ENCODE results near the gene MCL1. TPM values are rescaled to one million over a fixed set of nuclear protein-coding genes. Genes with fewer than 3 reads are reported as not detected.

The MCL1 gene
- total and polyA plus RNA-seq, 2 donors (not counting 1 experiment from before 2014, with no cell fraction given), result 108 to 233 TPM

DNA sequence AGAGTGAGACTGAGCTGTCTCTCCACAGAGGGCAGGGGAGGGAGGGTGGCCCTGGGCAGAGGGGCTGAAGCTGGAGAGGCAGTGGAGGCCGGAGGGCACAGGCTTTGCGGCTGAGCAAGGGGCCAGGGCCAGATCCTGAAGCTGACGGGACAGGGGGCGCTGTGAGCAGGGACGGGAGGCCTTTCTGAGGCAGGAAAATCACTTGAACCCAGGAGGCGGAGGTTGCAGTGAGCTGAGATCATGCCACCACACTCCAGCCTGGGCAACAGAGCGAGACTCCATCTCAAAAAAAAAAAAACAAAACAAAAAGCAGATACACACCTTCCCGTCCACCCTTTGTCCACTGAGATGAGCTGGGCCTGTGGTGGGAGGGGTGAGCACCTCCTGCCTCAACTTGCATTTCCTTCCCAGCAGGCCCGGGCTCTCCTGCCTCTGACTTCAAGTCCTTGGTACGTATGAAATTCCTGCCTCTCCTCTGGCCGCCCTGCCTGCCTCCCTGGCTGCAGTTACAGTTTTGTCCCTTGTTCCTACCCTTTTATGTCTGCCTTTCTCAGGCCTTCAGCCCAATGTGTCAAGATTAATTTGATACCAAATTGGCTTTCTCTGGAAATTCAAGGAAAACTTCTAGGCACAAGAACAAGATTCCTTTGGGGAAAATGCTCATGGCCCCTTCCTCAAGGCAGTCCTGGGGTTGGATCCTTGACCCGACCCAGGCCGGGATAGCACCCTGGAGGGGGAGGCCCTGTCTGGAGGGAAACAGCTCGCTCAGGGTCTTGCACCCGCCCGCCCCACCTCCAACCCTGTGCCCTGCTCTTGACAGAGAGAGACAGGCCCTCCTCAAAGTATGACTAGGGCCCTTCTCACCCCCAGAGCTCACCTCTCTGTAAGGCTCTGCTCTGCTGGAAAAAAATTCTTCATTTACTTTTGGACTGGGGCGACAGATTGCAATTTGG lies 41.4 kb downstream of the MCL1 start:
- H2AFZ ChIP-seq (ENCODE audit: low read length), result no peak overlapping the region
- no peaks in the 10 kb centered on the region for H3K79me2 ChIP-seq (ENCODE audit: control insufficient read depth, insufficient read depth, low read length)
- H3K27ac ChIP-seq (ENCODE audit: insufficient read depth, low read length), result peak overlapping the region; percentile 38
- DNase-seq (ENCODE audit: low read depth in 2 of 2), result peak in 1 of 2 donors; percentile 92
- no peaks in the 10 kb centered on the region for H3K27me3 ChIP-seq (ENCODE audit: control insufficient read depth, insufficient read depth, low read length)
- H3K4me1 ChIP-seq (ENCODE audit: control insufficient read depth, extremely low read depth, insufficient read depth, low read length), result peaks cover 9% of the 10 kb centered on the region
- no peak overlapping the region for H3K4me3 ChIP-seq (replicated peaks in 1 of 4; ENCODE audit: control extremely low read depth in 1 of 4, insufficient read depth in 1 of 4, low read depth in 3 of 4, low read length in 4 of 4)
- H3K9ac ChIP-seq (ENCODE audit: insufficient read depth, low read length), result no peak overlapping the region
- no peaks in the 10 kb centered on the region for H3K36me3 ChIP-seq (ENCODE audit: control insufficient read depth, insufficient read depth, low read length)
- H3K9me3 ChIP-seq (ENCODE audit: control insufficient read depth, insufficient read depth, low read depth, low read length), result no peaks in the 10 kb centered on the region
- no peak for TF ChIP-seq EZH2 (IDR thresholded peaks at IDR 0.05; ENCODE audit: low read length, missing control alignments)
- TF ChIP-seq, protein P1, sequence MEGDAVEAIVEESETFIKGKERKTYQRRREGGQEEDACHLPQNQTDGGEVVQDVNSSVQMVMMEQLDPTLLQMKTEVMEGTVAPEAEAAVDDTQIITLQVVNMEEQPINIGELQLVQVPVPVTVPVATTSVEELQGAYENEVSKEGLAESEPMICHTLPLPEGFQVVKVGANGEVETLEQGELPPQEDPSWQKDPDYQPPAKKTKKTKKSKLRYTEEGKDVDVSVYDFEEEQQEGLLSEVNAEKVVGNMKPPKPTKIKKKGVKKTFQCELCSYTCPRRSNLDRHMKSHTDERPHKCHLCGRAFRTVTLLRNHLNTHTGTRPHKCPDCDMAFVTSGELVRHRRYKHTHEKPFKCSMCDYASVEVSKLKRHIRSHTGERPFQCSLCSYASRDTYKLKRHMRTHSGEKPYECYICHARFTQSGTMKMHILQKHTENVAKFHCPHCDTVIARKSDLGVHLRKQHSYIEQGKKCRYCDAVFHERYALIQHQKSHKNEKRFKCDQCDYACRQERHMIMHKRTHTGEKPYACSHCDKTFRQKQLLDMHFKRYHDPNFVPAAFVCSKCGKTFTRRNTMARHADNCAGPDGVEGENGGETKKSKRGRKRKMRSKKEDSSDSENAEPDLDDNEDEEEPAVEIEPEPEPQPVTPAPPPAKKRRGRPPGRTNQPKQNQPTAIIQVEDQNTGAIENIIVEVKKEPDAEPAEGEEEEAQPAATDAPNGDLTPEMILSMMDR (conservative IDR thresholded peaks at IDR 0.05 in 1 of 2, IDR thresholded peaks at IDR 0.05 in 1 of 2; ENCODE audit: low read depth in 1 of 2, low read length in 2 of 2), result no peak
- peak overlapping the region; percentile 44 for H3K4me2 ChIP-seq (ENCODE audit: extremely low read depth, insufficient read depth, low read length)
- H4K20me1 ChIP-seq (ENCODE audit: control insufficient read depth, extremely low read depth, insufficient read depth, low read length), result no peaks in the 10 kb centered on the region

GRCh38 chr1:150536836-150537731 lies 42.3 kb downstream of the MCL1 start:
- no peaks in the 10 kb centered on the region for H4K20me1 ChIP-seq (ENCODE audit: control insufficient read depth, extremely low read depth, insufficient read depth, low read length)
- H3K79me2 ChIP-seq (ENCODE audit: control insufficient read depth, insufficient read depth, low read length), result no peaks in the 10 kb centered on the region
- peak in 1 of 2 donors; percentile 29 for DNase-seq (ENCODE audit: low read depth in 2 of 2)
- peaks cover 12% of the 10 kb centered on the region for H3K4me1 ChIP-seq (ENCODE audit: control insufficient read depth, extremely low read depth, insufficient read depth, low read length)
- H3K4me3 ChIP-seq (replicated peaks in 1 of 4; ENCODE audit: control extremely low read depth in 1 of 4, insufficient read depth in 1 of 4, low read depth in 3 of 4, low read length in 4 of 4), result no peak overlapping the region
- H3K9me3 ChIP-seq (ENCODE audit: control insufficient read depth, insufficient read depth, low read depth, low read length), result no peaks in the 10 kb centered on the region
- H3K27ac ChIP-seq (ENCODE audit: insufficient read depth, low read length), result peak overlapping the region; percentile 27
- no peak overlapping the region for H3K4me2 ChIP-seq (ENCODE audit: extremely low read depth, insufficient read depth, low read length)
- TF ChIP-seq EZH2 (IDR thresholded peaks at IDR 0.05; ENCODE audit: low read length, missing control alignments), result no peak
- TF ChIP-seq, protein P1 (conservative IDR thresholded peaks at IDR 0.05 in 1 of 2, IDR thresholded peaks at IDR 0.05 in 1 of 2; ENCODE audit: low read depth in 1 of 2, low read length in 2 of 2), result no peak
- no peak overlapping the region for H2AFZ ChIP-seq (ENCODE audit: low read length)
- no peaks in the 10 kb centered on the region for H3K36me3 ChIP-seq (ENCODE audit: control insufficient read depth, insufficient read depth, low read length)
- H3K27me3 ChIP-seq (ENCODE audit: control insufficient read depth, insufficient read depth, low read length), result no peaks in the 10 kb centered on the region
- no peak overlapping the region for H3K9ac ChIP-seq (ENCODE audit: insufficient read depth, low read length)
